GM19452 (cell line): ENCODE results near the gene VRTN.

Experiments
- ATAC-seq: cut with Tn5 transposase; IDR thresholded peaks from one replicate; pipeline ENCODE4 v1.9.1; 2021; ENCODE audit not compliant: unreplicated experiment

The VRTN gene

DNA sequence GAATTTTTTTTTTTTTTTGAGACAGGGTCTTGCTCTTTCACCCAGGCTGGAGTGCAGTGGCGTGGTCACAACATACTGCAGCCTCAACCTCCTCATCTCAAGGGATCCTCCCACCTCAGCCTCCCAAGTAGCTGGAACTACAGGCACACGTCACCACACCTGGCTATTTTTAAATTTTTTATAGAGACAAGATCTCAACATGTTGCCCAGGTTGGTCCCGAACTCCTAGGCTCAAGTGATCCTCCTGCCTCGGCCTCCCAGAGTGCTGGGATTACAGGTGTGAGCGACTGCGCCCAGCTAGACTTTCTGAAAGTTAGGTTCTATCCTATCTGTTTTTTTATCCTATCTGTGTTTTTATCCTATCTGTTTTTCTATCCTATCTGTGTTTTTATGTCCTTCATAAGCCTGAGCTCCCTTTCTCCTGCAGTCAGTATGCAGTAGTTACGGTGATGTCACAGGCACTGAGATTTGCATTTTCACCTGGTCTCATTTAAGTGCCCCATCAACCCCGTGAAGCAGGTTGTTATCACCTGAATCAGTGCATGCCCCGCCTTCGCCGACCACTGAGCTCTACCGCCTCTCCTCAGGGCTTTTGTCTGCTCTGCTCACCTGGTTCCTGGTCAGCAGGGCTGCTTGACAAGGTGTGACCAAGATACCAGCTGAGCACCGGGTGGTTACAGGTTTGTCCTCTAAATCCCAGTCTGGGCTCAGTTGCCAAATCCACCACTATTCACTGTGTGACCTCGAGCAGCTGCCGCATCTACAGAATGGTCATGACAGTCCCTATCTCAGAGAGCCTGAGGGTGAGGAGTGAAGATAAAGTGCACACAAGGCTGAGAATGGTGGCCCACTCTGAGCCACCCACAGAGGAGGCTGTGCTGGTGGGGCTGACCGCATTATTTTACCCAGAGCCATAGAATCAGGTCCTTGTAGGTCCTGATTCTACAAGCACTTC is 44.6 kb downstream of the VRTN start:
- no peak for ATAC-seq

DNA sequence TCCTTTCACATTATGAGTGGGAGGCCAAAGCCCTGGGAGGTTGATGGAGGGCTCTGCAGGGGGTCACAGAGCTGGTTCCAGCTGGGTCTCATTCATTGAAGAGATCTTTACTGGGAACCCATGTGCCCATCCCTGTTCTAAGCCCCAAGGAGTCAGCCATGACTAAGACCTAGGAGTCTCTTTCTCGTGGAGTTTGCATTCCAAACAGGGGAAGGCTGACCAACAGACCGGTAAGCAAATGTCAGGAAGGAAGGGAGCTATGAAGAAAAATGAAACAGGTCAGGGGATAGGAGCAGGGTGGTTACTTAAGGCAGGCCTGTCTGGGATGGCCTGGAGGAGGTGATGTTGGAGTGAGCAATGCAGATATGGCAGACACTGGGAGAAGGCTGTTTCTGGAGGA is 46.3 kb downstream of the VRTN start:
- no peak for ATAC-seq

DNA sequence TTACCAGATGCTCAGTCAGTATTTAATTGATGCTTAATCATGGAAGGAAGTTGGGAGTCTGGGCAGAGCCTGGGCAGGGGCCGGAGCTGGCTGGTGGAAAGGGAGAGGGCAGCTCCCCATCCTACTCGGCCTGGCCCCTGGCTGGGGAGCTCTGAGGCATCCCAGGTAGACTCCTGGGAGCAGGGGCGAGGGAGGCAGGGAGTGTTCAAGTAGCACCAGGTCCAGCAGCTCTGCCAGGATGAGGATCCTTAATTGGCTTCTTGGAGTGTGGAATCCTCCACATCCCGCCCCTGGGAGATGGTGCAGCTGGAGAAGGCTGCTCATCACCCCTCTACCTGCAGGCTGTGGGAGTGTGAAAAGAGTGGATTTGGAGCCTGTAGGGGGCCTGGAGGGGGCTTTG is 46.8 kb downstream of the VRTN start:
- no peak for ATAC-seq

GRCh38 chr14:74400031-74400685 is 51.9 kb downstream of the VRTN start:
- ATAC-seq = no peak

DNA sequence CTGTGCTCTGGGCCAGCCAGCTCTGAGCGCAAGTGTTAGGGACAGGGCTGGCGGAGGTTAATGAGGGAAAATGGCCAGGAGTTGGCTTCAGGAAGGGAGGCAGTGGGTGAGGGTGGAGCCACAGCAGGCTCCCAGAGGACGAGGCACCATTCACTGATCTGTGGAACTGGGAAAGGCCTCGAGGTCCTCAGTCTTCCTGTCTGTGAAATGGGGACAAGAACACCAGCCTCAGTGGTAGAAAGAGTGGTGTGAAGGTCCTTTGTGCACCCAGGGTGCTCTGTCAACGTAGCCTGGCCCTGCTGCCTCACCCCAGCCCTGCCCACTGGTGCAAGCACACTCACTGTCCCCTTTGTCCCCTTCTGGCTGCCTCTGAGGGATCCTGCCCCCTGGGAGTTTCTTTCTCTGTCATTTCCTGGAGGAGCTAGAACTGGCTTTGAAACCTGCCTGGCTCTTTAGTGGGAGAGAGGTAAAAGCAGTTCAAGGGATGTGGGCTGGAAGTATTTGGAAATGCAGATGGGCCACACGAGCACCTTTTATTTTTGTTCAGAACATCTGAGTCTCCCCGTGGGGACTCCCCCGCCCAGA is 52.7 kb downstream of the VRTN start:
- peak; percentile 8 for ATAC-seq

- peak; percentile 76 for ATAC-seq
Measured at GRCh38 chr14:74401504-74402241, 53.4 kb downstream of the VRTN start.

DNA sequence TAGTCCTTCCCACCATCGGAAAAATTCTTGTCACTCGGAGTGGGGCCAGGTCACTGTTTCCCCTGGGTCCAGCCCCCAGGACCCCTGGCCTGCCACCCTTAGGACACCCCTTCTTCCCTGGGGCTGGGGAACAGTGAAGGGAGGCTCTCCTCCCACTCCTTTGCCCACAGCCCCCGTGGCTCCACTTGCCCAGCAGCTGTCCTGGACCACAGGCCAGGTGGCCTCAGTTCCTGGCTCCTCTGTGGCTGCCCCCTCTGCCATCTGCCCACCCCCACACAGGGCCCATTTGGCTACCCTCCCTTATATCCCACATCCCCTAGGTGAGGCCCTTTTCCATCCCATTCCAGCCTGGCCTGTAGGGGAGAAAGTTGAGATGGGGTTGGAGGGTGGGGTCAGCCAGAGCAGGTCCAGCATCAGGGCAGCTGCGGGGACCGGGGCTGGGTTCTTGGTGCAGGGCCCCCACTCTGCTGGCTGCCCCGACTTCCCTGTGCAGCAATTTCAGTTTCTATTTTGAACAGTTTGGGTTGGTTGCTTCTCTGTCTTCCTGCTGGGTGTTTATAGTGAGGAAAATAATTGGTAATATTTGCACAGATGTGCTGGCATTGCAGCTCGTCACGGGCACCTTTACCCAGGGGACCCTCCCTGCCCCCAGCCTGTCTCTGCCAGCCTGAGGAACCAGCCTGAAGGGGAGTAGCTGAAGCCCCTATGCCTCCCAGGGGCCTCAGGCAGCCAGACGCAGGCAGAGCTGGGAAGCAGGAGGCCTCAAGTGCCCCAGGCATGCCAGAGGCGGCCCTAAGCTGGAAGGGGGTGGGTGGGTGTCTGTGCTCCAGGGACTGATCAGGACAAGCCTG is 54.4 kb downstream of the VRTN start:
- ATAC-seq = no peak

- no peak for ATAC-seq
Measured at GRCh38 chr14:74403619-74404417, 55.5 kb downstream of the VRTN start.

- ATAC-seq = no peak
Measured at GRCh38 chr14:74404435-74404834, 56.2 kb downstream of the VRTN start.

DNA sequence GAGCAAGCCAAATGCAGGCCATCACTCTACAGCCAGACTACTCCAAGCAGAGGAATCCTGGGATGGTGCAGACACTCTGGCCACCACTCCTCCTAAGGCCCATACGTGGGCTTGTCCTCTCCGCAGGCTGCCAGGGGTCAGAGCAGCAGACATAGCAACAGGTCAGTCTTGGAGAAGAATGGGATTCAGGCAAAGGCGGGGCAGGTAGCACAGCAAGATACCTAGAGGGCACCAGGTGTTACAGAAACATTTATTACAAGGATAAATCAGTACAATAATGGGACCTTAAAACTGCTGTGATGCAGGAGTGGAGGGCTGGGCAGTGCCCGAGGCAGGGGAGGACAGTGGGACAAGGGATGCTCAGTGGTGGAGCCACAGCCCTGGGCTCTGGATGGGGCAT is 57.4 kb downstream of the VRTN start:
- no peak for ATAC-seq

DNA sequence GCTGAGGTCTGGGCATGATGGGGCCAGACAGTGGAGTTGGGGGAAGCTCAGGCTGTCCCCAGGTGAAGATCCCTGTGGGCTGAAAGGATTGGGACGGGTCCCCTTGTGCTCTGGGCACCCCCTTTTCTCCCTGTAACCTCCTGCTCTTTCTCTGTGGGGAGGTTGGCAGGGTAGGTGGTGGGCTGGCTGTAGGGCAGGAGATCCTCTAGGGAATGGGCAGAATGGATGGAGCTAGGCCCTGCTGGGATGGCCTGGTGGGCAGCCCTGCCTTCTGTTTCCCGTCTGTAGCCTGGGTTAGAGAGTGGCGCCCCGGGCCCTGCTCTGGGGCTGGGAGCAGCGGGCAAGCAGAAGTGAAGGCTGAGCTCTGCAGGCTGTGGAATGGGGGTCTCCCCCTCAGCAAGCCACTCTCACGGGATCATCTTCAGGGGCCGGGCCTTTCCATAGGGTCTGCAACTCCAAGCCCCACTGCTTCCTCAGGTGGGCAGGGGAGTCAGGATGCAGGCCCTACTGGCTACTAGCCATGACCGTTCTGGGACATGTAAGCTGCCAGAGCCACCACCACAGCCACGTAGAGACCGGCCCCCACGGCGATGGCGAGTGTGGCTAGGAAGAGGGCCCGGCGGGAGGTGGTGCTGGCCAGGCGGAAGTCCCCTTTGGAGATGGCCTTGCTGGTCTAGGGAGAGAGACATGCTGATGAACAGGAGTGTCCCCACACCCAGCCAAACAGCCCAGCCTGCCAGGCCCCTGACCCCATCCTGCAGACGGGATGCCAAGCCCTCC is 58.9 kb downstream of the VRTN start:
- ATAC-seq = no peak

- ATAC-seq = no peak
Measured at GRCh38 chr14:74407801-74408154, 59.5 kb downstream of the VRTN start.

- ATAC-seq = no peak
Measured at GRCh38 chr14:74408870-74409269, 60.6 kb downstream of the VRTN start.

- ATAC-seq = no peak
Measured at GRCh38 chr14:74409441-74409840, 61.2 kb downstream of the VRTN start.
